CD8-positive, alpha-beta memory T cell (primary cell): Measurements from ENCODE around the gene IDUA. TPM values are rescaled to one million over a fixed set of nuclear protein-coding genes. Genes with fewer than 3 reads are reported as not detected.

Source experiments
- CTCF ChIA-PET: fragments of 350-600 bp; sonication (Branson Sonifier 250); formaldehyde crosslinking; loops from one replicate; lab custom pipeline; 2021; ENCODE audit warnings: antibody characterized with exemption; lab: Charles Lee
- POLR2A ChIA-PET: fragments of 350-600 bp; sonication (Branson Sonifier 250); formaldehyde crosslinking; loops from one replicate; lab custom pipeline; 2021; ENCODE audit warnings: antibody characterized with exemption; lab: Charles Lee
- DNase-seq, 5 donors: peaks; one replicate each; pipeline versions ENCODE4 v3.0.0 to v3.0.0-alpha.2; 2020 to 2022; ENCODE audit warnings: mixed read lengths in 1 of 5
- H3K27ac ChIP-seq: one replicate; pipeline ENCODE4 v1.7.0; 2013; ENCODE audit warnings: low read depth, mild to moderate bottlenecking, low read length, moderate library complexity
- H3K27me3 ChIP-seq: 2 replicates; pipeline ENCODE4 v1.7.0; 2013; ENCODE audit warnings: low read length, mild to moderate bottlenecking; ENCODE audit not compliant: insufficient read depth, poor library complexity, severe bottlenecking
- H3K36me3 ChIP-seq: 2 replicates; pipeline ENCODE4 v1.7.0; 2013; ENCODE audit warnings: mild to moderate bottlenecking, low read length, moderate library complexity; ENCODE audit not compliant: insufficient read depth
- H3K4me1 ChIP-seq: 2 replicates; pipeline ENCODE4 v1.7.0; 2013; ENCODE audit warnings: mild to moderate bottlenecking, low read length, moderate library complexity; ENCODE audit not compliant: insufficient read depth
- H3K4me3 ChIP-seq: 2 replicates; pipeline ENCODE4 v1.7.0; 2013; ENCODE audit warnings: mild to moderate bottlenecking, low read length
- H3K9me3 ChIP-seq: 2 replicates; pipeline ENCODE4 v1.7.0; 2013; ENCODE audit warnings: mild to moderate bottlenecking, low read length
- H3K27ac Mint-ChIP-seq, 8 donors: one replicate each; pipeline ENCODE4 v1.8.0; 2020 to 2021; ENCODE audit warnings: mixed read lengths in 8 of 8, mild to moderate bottlenecking in 6 of 8, inconsistent platforms in 3 of 8, moderate library complexity in 3 of 8
- H3K27me3 Mint-ChIP-seq, 2 donors: one replicate each; pipeline ENCODE4 v1.8.0; 2020 to 2021; ENCODE audit warnings: mixed read lengths in 2 of 2, mild to moderate bottlenecking in 1 of 2, moderate library complexity in 1 of 2
- H3K36me3 Mint-ChIP-seq, 3 donors: one replicate each; pipeline ENCODE4 v1.8.0; 2020 to 2021; ENCODE audit warnings: mixed read lengths in 3 of 3, inconsistent platforms in 1 of 3, mild to moderate bottlenecking in 1 of 3
- H3K4me1 Mint-ChIP-seq, 3 donors: one replicate each; pipeline ENCODE4 v1.8.0; 2020 to 2021; ENCODE audit warnings: mixed read lengths in 3 of 3, inconsistent platforms in 1 of 3, mild to moderate bottlenecking in 1 of 3
- H3K4me3 Mint-ChIP-seq, 7 donors: one replicate each; pipeline ENCODE4 v1.8.0; 2020 to 2021; ENCODE audit warnings: mixed read lengths in 7 of 7, mild to moderate bottlenecking in 6 of 7, moderate library complexity in 4 of 7, inconsistent platforms in 2 of 7
- H3K9me3 Mint-ChIP-seq, 5 donors: one replicate each; pipeline ENCODE4 v1.8.0; 2020 to 2022; ENCODE audit warnings: mixed read lengths in 5 of 5, mild to moderate bottlenecking in 3 of 5, moderate library complexity in 2 of 5, inconsistent platforms in 1 of 5
- polyA plus RNA-seq: library from polyadenylated mRNA; unstranded; fragments of 300-500 nt; fragmentation: Illumina TruSeq; gene quantifications from one replicate; pipeline ENCODE4 v1.2.3, GENCODE V29; 2021
- total RNA-seq, 2 experiments: library from RNA; stranded (reverse); gene quantifications; one replicate each; pipeline ENCODE4 v1.2.3, GENCODE V29; 2021

IDUA gene
- total and polyA plus RNA-seq, 3 experiments from 2014 or later = 9.3 to 19.1 (median 18.7) TPM

DNA sequence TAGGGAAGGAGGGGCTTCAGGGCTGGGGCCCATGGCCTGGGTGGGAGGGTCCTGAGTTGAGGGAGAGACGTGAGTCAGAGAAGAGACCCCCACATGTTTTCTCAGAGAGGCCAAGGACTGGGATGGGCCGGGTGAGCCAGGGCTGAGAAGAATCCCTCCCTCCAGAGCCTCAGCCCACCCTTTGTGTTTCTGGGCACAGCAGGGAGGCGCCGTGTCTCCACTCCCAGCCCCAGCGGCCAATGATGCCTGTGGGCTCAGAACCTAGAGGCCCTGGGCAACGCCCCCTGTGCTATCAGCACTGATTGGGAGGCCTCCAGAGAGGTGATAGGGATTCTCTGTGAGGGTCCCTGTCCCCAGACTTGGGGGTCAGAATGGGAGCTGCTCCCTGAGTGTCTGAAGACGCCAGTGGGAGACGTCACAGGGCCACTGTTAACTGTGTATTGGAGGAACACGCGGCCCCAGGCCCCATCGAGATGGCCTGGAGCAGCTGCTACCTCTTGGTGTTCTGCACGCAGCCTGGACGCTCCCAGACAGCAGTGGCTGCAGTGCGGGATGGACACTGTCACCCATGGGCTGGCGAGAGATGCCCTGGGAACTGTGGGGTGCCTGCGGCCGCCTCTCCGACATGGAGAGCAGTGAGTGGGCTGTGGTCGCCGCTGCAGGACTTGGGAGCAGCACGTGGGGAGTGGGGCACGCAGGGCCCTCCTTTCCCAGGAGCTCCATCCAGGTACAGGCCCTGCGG, 33.1 kb downstream of the IDUA start:
- Histone ChIP-seq H3K36me3 (no peaks in the 10 kb centered on the region), H3K27ac (no peak overlapping the region), H3K27me3 (no peaks in the 10 kb centered on the region), H3K9me3 (no peaks in the 10 kb centered on the region), H3K4me3 (no peak overlapping the region), H3K4me1 (no peaks in the 10 kb centered on the region)
- no peak for DNase-seq
- POLR2A ChIA-PET = no interaction called here
- Mint-ChIP-seq H3K27ac (peak overlapping the region in 1 of 8 donors; percentile 47), H3K9me3 (no peaks in the 10 kb centered on the region), H3K4me3 (no peak overlapping the region), H3K4me1 (no peaks in the 10 kb centered on the region), H3K27me3 (no peaks in the 10 kb centered on the region), H3K36me3 (peaks cover 0 to 2% (median 0%) of the 10 kb centered on the region in 3 donors)
- CTCF ChIA-PET = no interaction called here

- Mint-ChIP-seq H3K4me1 (peaks cover 4 to 12% (median 8%) of the 10 kb centered on the region in 3 donors), H3K9me3 (no peaks in the 10 kb centered on the region), H3K4me3 (no peak overlapping the region), H3K27me3 (no peaks in the 10 kb centered on the region), H3K27ac (no peak overlapping the region), H3K36me3 (peaks cover 0 to 10% (median 2%) of the 10 kb centered on the region in 3 donors)
- H3K36me3 ChIP-seq = no peaks in the 10 kb centered on the region
- no peaks in the 10 kb centered on the region for H3K27me3 ChIP-seq
- no peaks in the 10 kb centered on the region for H3K4me1 ChIP-seq
- ChIA-PET POLR2A (no interaction called here), CTCF (no interaction called here)
- DNase-seq = no peak
- H3K9me3 ChIP-seq = no peaks in the 10 kb centered on the region
- no peak overlapping the region for H3K4me3 ChIP-seq
- no peak overlapping the region for H3K27ac ChIP-seq
Measured at GRCh38 chr4:1021386-1022050, 34.7 kb downstream of the IDUA start.

DNA sequence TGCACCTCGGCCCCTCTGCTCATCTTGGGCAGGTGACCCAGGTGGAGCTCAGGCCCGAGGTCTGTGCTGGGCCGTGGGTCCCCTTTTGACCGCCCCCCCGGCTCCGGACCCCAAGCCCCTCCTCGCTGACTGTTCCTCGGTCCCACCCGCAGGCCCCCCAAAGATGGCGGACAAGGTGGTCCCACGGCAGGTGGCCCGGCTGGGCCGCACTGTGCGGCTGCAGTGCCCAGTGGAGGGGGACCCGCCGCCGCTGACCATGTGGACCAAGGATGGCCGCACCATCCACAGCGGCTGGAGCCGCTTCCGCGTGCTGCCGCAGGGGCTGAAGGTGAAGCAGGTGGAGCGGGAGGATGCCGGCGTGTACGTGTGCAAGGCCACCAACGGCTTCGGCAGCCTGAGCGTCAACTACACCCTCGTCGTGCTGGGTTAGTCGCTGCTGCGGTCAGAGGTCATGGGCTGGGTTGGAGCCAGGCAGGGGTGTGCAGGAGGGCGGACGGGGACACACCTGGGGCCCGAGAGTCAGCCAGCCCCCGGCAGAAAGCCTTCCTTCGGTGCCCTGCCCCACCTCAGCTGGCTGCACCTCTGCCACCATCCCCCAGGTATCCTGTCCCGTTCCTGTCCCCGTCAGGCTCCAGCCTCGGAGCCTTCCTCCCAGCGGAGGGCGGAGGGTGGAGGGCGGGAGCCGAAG, 35.4 kb downstream of the IDUA start:
- Mint-ChIP-seq H3K4me3 (peak overlapping the region in 1 of 7 donors; percentile 61), H3K27ac (no peak overlapping the region), H3K4me1 (peaks cover 4 to 15% (median 8%) of the 10 kb centered on the region in 3 donors), H3K36me3 (peaks cover 0 to 10% (median 2%) of the 10 kb centered on the region in 3 donors), H3K9me3 (no peaks in the 10 kb centered on the region), H3K27me3 (no peaks in the 10 kb centered on the region)
- Histone ChIP-seq H3K27me3 (no peaks in the 10 kb centered on the region), H3K4me3 (no peak overlapping the region), H3K36me3 (no peaks in the 10 kb centered on the region), H3K4me1 (no peaks in the 10 kb centered on the region), H3K27ac (no peak overlapping the region), H3K9me3 (no peaks in the 10 kb centered on the region)
- ChIA-PET POLR2A (no interaction called here), CTCF (no interaction called here)
- DNase-seq = no peak

DNA sequence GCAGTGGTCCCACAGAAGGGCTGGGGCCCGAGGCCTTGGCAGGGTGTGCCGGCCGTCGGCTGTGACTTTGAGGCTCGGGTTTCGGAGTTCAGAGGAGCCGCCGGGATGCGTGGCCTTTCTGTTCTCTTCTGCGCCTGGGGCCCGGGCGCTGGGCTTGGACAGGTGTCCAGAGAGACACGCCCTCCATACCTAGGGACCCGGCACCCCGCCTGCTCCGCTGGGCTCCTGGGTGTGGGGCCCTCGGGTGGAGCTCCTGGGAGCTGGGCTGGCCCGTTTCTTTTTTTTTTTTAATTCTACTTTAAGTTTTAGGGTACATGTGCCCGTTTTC, 35.9 kb downstream of the IDUA start:
- peaks cover 4 to 15% (median 8%) of the 10 kb centered on the region in 3 donors for H3K4me1 Mint-ChIP-seq

GRCh38 chr4:1023075-1023640, 36.3 kb downstream of the IDUA start:
- Mint-ChIP-seq H3K36me3 (peaks cover 0 to 10% (median 2%) of the 10 kb centered on the region in 3 donors), H3K27ac (no peak overlapping the region), H3K4me1 (peaks cover 4 to 15% (median 8%) of the 10 kb centered on the region in 3 donors), H3K27me3 (no peaks in the 10 kb centered on the region), H3K9me3 (no peaks in the 10 kb centered on the region), H3K4me3 (no peak overlapping the region)
- Histone ChIP-seq H3K27me3 (no peaks in the 10 kb centered on the region), H3K36me3 (no peaks in the 10 kb centered on the region), H3K27ac (no peak overlapping the region), H3K4me1 (no peaks in the 10 kb centered on the region), H3K9me3 (no peaks in the 10 kb centered on the region), H3K4me3 (no peak overlapping the region)
- DNase-seq = no peak
- CTCF ChIA-PET = interaction anchor here (1.2 kb wide), 1 partner anchor 13 kb away, joined by 4 read pairs; no protein-coding TSS in a partner anchor
- POLR2A ChIA-PET = no interaction called here

More for the DNA sequence above, 35.9 kb downstream of the IDUA start:
- H3K4me1 ChIP-seq = no peaks in the 10 kb centered on the region
- POLR2A ChIA-PET = no interaction called here
- Mint-ChIP-seq H3K27me3 (no peaks in the 10 kb centered on the region), H3K27ac (no peak overlapping the region), H3K9me3 (no peaks in the 10 kb centered on the region), H3K36me3 (peaks cover 0 to 10% (median 2%) of the 10 kb centered on the region in 3 donors), H3K4me3 (no peak overlapping the region)
- no peak overlapping the region for H3K4me3 ChIP-seq
- no peak for DNase-seq
- no peak overlapping the region for H3K27ac ChIP-seq
- H3K36me3 ChIP-seq = no peaks in the 10 kb centered on the region
- CTCF ChIA-PET = interaction anchor here (1.2 kb wide), 1 partner anchor 12 kb away, joined by 4 read pairs; no protein-coding TSS in a partner anchor
- H3K9me3 ChIP-seq = no peaks in the 10 kb centered on the region
- no peaks in the 10 kb centered on the region for H3K27me3 ChIP-seq

GRCh38 chr4:1023895-1024740, 37.3 kb downstream of the IDUA start:
- POLR2A ChIA-PET = no interaction called here
- Histone ChIP-seq H3K4me3 (no peak overlapping the region), H3K36me3 (no peaks in the 10 kb centered on the region), H3K27me3 (no peaks in the 10 kb centered on the region), H3K9me3 (no peaks in the 10 kb centered on the region), H3K4me1 (no peaks in the 10 kb centered on the region), H3K27ac (no peak overlapping the region)
- CTCF ChIA-PET = interaction anchor here (1.2 kb wide), 1 partner anchor 14 kb away, joined by 4 read pairs; no protein-coding TSS in a partner anchor
- Mint-ChIP-seq H3K27ac (no peak overlapping the region), H3K27me3 (no peaks in the 10 kb centered on the region), H3K9me3 (no peaks in the 10 kb centered on the region), H3K4me3 (no peak overlapping the region), H3K36me3 (peaks cover 0 to 10% (median 2%) of the 10 kb centered on the region in 3 donors), H3K4me1 (peaks cover 4 to 15% (median 8%) of the 10 kb centered on the region in 3 donors)
- no peak for DNase-seq

DNA sequence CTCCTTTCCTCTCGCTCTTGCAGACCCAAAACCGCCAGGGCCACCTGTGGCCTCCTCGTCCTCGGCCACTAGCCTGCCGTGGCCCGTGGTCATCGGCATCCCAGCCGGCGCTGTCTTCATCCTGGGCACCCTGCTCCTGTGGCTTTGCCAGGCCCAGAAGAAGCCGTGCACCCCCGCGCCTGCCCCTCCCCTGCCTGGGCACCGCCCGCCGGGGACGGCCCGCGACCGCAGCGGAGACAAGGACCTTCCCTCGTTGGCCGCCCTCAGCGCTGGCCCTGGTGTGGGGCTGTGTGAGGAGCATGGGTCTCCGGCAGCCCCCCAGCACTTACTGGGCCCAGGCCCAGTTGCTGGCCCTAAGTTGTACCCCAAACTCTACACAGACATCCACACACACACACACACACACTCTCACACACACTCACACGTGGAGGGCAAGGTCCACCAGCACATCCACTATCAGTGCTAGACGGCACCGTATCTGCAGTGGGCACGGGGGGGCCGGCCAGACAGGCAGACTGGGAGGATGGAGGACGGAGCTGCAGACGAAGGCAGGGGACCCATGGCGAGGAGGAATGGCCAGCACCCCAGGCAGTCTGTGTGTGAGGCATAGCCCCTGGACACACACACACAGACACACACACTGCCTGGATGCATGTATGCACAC, 38.2 kb downstream of the IDUA start:
- H3K4me3 Mint-ChIP-seq = no peak overlapping the region
- H3K9me3 Mint-ChIP-seq = no peaks in the 10 kb centered on the region
- H3K9me3 ChIP-seq = no peaks in the 10 kb centered on the region
- H3K27me3 Mint-ChIP-seq = no peaks in the 10 kb centered on the region
- H3K27ac ChIP-seq = no peak overlapping the region
- no peaks in the 10 kb centered on the region for H3K4me1 ChIP-seq
- no peak overlapping the region for H3K4me3 ChIP-seq
- peak overlapping the region in 1 of 8 donors; percentile 80 for H3K27ac Mint-ChIP-seq
- peaks cover 4 to 15% (median 8%) of the 10 kb centered on the region in 3 donors for H3K4me1 Mint-ChIP-seq
- ChIA-PET CTCF (no interaction called here), POLR2A (no interaction called here)
- H3K36me3 Mint-ChIP-seq = peaks cover 0 to 10% (median 2%) of the 10 kb centered on the region in 3 donors
- no peak for DNase-seq
- H3K27me3 ChIP-seq = no peaks in the 10 kb centered on the region
- H3K36me3 ChIP-seq = no peaks in the 10 kb centered on the region
